Adrenal gland (tissue), 5 donors: ENCODE data around the gene CDHR5.

Experiments
- CTCF ChIP-seq, 6 experiments: fragments of 450-650 bp in 4 of 6; fragments of 200-600 bp in 2 of 6; sonication (generic) in 1 of 6; IDR thresholded peaks; 1 replicate in 5 of 6; 2 replicates in 1 of 6; pipeline versions ENCODE4 v1.5.1 to v1.8.0; 2016 to 2021; ENCODE audit warnings: antibody characterized with exemption in 6 of 6, mild to moderate bottlenecking in 2 of 6, moderate library complexity in 1 of 6
- POLR2A ChIP-seq, 2 donors: fragments of 450-650 bp; IDR thresholded peaks; one replicate each; pipeline ENCODE4 v1.6.1; 2017; ENCODE audit warnings: antibody characterized with exemption in 2 of 2, mild to moderate bottlenecking in 2 of 2, moderate library complexity in 1 of 2
- donor health status: DM: no; HTN: no; CAD: no.

- no peak for TF ChIP-seq CTCF (IDR thresholded peaks at IDR 0.05)
- no peak for TF ChIP-seq POLR2A (IDR thresholded peaks at IDR 0.05)
These were observed 15.4 kb upstream of the CDHR5 start for GRCh38 chr11:640021-640706.
